ENCODE data around the gene ARHGEF19. TPM values are rescaled to one million over a fixed set of nuclear protein-coding genes. Genes with fewer than 3 reads are reported as not detected.

Gene ARHGEF19
- total and polyA plus RNA-seq, 9 of the 15 experiments (the other 6 are each of a cell fraction or from before 2014, with no cell fraction given), result 0.73 to 21.0 (median 5.2) TPM

DNA sequence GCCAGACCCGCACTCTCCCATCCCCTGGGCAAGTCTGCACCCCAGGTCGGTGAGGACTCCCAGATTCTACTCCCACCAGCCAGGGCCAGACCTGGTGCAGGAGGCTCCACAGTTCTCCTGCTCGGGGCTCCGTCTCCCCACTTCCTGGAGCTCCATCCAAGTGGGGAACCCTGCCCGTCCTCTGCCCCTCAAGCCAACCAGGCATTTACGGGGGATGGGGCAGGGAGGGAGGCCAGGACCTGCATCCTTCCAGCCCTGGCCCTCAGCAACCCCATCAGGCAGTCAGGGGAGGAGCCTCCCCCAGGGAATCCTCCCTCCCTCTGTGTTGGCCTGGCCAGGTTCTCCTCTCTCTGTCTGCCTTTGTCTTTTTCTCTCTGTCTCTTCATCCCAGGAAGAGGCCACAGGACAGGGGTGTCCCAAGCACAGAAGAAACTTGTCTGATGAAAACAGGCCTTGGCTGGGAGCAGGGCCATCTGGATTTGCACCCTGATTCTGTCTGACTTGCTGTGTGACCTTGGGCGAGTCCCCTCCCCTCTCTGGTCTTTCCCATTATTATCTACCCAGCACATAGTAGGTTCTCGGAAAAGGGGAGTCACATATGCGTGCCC lies 38.1 kb downstream of the ARHGEF19 start (continued):
- TF ChIP-seq ZFP91 (CRISPR knock-in tag; IDR thresholded peaks at IDR 0.05), result no peak
- TF ChIP-seq ZBTB12 (CRISPR knock-in tag; IDR thresholded peaks at IDR 0.05), result no peak
- TF ChIP-seq DPF2 (IDR thresholded peaks at IDR 0.05), result no peak
- TF ChIP-seq ADNP (tag; IDR thresholded peaks at IDR 0.05), result peak; percentile 47; the same call in 1 of the 2 replicates
- TF ChIP-seq ZNF696 (CRISPR knock-in tag; conservative IDR thresholded peaks at IDR 0.05), result no peak
- TF ChIP-seq NFIC (IDR thresholded peaks at IDR 0.05), result no peak
- no peak for TF ChIP-seq CBX1 (IDR thresholded peaks at IDR 0.05; ENCODE audit: low read depth)
- TF ChIP-seq ZBTB33 (CRISPR knock-in tag; IDR thresholded peaks at IDR 0.05), result no peak
- TF ChIP-seq E2F3 (CRISPR knock-in tag; IDR thresholded peaks at IDR 0.05), result no peak
- no peak for TF ChIP-seq TGIF2 (CRISPR knock-in tag; IDR thresholded peaks at IDR 0.05)

Data from K562 (cell line).